K562 (cell line): ENCODE results near the gene TRAF7. TPM values are rescaled to one million over a fixed set of nuclear protein-coding genes. Genes with fewer than 3 reads are reported as not detected.

ENCODE experiments used
- DMBX1 ChIP-seq: fragments of 250-450 bp; sonication (Bioruptor Pico); IDR thresholded peaks from 2 replicates; pipeline ENCODE4 v1.8.0; 2022; ENCODE audit warnings: inconsistent platforms, mild to moderate bottlenecking, moderate library complexity, borderline replicate concordance
- PCBP1 ChIP-seq: fragments of 200-400 bp; formaldehyde crosslinking; IDR thresholded peaks from 2 replicates; pipeline ENCODE4 v1.6.1; 2018; ENCODE audit warnings: mild to moderate bottlenecking, low read depth, low read length; ENCODE audit not compliant: poor library complexity, severe bottlenecking
- PTBP1 ChIP-seq: fragments of 200-400 bp; formaldehyde crosslinking; IDR thresholded peaks from 2 replicates; pipeline ENCODE4 v1.6.1; 2017; ENCODE audit warnings: low read depth, low read length
- PYGO2 ChIP-seq: fragments of 450-650 bp; IDR thresholded peaks from 2 replicates; pipeline ENCODE4 v1.6.1; 2016; ENCODE audit warnings: mild to moderate bottlenecking, missing genetic modification characterization, moderate library complexity, missing compliant biosample characterization
- SAP30 ChIP-seq: fragments of 200-600 bp; sonication (generic); IDR thresholded peaks from 2 replicates; pipeline ENCODE4 v1.6.1; 2012; ENCODE audit warnings: borderline replicate concordance, low read depth, mild to moderate bottlenecking, moderate library complexity, low read length, control low read depth, inconsistent platforms; ENCODE audit not compliant: insufficient read depth, poor library complexity, severe bottlenecking
- polyA plus RNA-seq, 8 experiments: library from polyadenylated mRNA; depleted of rRNA in 4 of 8; stranded (reverse) in 5 of 8; unstranded in 3 of 8; fragments of >200 nt; fragmentation: Nextera tagmentation in 2 of 8; fragmentation: Illumina TruSeq in 1 of 8; extraction: Ambion mirVana in 2 of 8; extraction: Trizol in 1 of 8; gene quantifications; 2 replicates each; pipeline versions ENCODE4 v1.2.1 to v1.2.3, GENCODE V29; 2011 to 2014; ENCODE audit warnings: inconsistent platforms in 1 of 8, missing spikeins in 1 of 8
- total RNA-seq, 7 experiments: library from RNA; depleted of rRNA in 6 of 7; stranded (reverse); fragments of >200 nt in 6 of 7; fragmentation: Illumina TruSeq in 2 of 7; extraction: Trizol in 2 of 7; gene quantifications; 2 replicates each; pipeline versions ENCODE4 v1.2.1 to v1.2.3, GENCODE V29; 2011 to 2021; ENCODE audit warnings: low replicate concordance in 1 of 7
- TF ChIP-seq, protein P1 (sequence below): IDR thresholded peaks from 2 replicates; pipeline ENCODE4 v1.6.1; 2011; ENCODE audit warnings: borderline replicate concordance, low read depth, mild to moderate bottlenecking, moderate library complexity, low read length; ENCODE audit not compliant: insufficient read depth, poor library complexity, severe bottlenecking
- TF ChIP-seq, protein P2 (sequence below): fragments of 450-650 bp; IDR thresholded peaks from 2 replicates; pipeline ENCODE4 v1.6.1; 2016; ENCODE audit warnings: antibody characterized with exemption
- TF ChIP-seq, protein P3 (sequence below): fragments of 450-650 bp; formaldehyde crosslinking; conservative IDR thresholded peaks from 2 replicates; pipeline ENCODE4 v1.4.0; 2022; ENCODE audit warnings: mild to moderate bottlenecking, missing genetic modification characterization
- TF ChIP-seq, protein P4 (sequence below), 2 experiments: fragments of 450-650 bp; IDR thresholded peaks; 2 replicates each; pipeline ENCODE4 v1.6.1; 2018; ENCODE audit warnings: mild to moderate bottlenecking in 2 of 2, low read depth in 1 of 2; ENCODE audit not compliant: partially characterized antibody in 2 of 2
- TF ChIP-seq, protein P5 (sequence below): sonication (generic); formaldehyde crosslinking; IDR thresholded peaks from 2 replicates; pipeline ENCODE4 v1.8.1; 2022; ENCODE audit warnings: missing genetic modification reagents

Gene TRAF7
- total and polyA plus RNA-seq, 9 of the 15 experiments (the other 6 are each of a cell fraction or from before 2014, with no cell fraction given): 1.1 to 113 (median 41.6) TPM

DNA sequence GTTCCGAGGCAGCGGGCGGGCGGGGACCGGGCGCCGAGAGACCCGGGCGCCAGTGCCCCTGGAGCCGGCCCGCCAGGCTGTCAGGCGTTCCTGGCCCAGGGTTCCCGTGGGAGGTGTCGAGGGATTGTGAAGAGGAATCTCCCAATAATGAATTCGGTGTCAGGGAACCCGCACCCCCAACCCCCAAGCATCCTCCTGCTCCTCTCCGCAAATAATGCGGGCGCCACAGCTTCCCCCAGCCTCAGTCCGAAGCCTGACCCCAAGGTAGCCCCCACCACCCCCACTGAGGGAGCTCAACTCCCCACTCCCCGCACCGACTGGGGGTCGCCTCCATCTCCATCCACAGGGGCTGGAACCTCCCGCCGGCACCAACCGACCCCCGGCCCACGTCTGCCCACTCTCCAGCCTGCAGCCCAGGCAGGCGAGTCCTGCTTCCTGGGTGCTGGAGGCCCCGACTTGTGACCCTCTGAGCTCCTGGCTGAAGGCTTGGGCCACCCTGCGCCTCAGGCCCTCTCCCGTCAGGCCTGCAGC, 41.5 kb downstream of the TRAF7 start (continued):
- TF ChIP-seq DMBX1 (CRISPR knock-in tag) (no peak), PCBP1 (peak; percentile 46), PYGO2 (tag) (no peak), SAP30 (no peak), PTBP1 (no peak)
- TF ChIP-seq, protein P1, sequence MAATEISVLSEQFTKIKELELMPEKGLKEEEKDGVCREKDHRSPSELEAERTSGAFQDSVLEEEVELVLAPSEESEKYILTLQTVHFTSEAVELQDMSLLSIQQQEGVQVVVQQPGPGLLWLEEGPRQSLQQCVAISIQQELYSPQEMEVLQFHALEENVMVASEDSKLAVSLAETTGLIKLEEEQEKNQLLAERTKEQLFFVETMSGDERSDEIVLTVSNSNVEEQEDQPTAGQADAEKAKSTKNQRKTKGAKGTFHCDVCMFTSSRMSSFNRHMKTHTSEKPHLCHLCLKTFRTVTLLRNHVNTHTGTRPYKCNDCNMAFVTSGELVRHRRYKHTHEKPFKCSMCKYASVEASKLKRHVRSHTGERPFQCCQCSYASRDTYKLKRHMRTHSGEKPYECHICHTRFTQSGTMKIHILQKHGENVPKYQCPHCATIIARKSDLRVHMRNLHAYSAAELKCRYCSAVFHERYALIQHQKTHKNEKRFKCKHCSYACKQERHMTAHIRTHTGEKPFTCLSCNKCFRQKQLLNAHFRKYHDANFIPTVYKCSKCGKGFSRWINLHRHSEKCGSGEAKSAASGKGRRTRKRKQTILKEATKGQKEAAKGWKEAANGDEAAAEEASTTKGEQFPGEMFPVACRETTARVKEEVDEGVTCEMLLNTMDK: no peak
- TF ChIP-seq, protein P2, sequence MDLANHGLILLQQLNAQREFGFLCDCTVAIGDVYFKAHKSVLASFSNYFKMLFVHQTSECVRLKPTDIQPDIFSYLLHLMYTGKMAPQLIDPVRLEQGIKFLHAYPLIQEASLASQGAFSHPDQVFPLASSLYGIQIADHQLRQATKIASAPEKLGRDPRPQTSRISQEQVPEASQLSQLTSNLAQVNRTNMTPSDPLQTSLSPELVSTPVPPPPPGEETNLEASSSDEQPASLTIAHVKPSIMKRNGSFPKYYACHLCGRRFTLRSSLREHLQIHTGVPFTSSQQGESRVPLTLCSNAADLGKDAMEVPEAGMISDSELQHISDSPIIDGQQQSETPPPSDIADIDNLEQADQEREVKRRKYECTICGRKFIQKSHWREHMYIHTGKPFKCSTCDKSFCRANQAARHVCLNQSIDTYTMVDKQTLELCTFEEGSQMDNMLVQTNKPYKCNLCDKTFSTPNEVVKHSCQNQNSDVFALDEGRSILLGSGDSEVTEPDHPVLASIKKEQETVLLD: no peak
- TF ChIP-seq, protein P3, sequence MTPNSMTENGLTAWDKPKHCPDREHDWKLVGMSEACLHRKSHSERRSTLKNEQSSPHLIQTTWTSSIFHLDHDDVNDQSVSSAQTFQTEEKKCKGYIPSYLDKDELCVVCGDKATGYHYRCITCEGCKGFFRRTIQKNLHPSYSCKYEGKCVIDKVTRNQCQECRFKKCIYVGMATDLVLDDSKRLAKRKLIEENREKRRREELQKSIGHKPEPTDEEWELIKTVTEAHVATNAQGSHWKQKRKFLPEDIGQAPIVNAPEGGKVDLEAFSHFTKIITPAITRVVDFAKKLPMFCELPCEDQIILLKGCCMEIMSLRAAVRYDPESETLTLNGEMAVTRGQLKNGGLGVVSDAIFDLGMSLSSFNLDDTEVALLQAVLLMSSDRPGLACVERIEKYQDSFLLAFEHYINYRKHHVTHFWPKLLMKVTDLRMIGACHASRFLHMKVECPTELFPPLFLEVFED (CRISPR knock-in tag): no peak
- TF ChIP-seq, protein P4, sequence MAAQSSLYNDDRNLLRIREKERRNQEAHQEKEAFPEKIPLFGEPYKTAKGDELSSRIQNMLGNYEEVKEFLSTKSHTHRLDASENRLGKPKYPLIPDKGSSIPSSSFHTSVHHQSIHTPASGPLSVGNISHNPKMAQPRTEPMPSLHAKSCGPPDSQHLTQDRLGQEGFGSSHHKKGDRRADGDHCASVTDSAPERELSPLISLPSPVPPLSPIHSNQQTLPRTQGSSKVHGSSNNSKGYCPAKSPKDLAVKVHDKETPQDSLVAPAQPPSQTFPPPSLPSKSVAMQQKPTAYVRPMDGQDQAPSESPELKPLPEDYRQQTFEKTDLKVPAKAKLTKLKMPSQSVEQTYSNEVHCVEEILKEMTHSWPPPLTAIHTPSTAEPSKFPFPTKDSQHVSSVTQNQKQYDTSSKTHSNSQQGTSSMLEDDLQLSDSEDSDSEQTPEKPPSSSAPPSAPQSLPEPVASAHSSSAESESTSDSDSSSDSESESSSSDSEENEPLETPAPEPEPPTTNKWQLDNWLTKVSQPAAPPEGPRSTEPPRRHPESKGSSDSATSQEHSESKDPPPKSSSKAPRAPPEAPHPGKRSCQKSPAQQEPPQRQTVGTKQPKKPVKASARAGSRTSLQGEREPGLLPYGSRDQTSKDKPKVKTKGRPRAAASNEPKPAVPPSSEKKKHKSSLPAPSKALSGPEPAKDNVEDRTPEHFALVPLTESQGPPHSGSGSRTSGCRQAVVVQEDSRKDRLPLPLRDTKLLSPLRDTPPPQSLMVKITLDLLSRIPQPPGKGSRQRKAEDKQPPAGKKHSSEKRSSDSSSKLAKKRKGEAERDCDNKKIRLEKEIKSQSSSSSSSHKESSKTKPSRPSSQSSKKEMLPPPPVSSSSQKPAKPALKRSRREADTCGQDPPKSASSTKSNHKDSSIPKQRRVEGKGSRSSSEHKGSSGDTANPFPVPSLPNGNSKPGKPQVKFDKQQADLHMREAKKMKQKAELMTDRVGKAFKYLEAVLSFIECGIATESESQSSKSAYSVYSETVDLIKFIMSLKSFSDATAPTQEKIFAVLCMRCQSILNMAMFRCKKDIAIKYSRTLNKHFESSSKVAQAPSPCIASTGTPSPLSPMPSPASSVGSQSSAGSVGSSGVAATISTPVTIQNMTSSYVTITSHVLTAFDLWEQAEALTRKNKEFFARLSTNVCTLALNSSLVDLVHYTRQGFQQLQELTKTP (IDR thresholded peaks at IDR 0.05; ENCODE audit: low read depth in 1 of 2, partially characterized antibody in 2 of 2): no peak
- TF ChIP-seq, protein P5, sequence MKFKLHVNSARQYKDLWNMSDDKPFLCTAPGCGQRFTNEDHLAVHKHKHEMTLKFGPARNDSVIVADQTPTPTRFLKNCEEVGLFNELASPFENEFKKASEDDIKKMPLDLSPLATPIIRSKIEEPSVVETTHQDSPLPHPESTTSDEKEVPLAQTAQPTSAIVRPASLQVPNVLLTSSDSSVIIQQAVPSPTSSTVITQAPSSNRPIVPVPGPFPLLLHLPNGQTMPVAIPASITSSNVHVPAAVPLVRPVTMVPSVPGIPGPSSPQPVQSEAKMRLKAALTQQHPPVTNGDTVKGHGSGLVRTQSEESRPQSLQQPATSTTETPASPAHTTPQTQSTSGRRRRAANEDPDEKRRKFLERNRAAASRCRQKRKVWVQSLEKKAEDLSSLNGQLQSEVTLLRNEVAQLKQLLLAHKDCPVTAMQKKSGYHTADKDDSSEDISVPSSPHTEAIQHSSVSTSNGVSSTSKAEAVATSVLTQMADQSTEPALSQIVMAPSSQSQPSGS (CRISPR knock-in tag): no peak
